ENCODE data around the gene BHLHA15.

The BHLHA15 gene

DNA sequence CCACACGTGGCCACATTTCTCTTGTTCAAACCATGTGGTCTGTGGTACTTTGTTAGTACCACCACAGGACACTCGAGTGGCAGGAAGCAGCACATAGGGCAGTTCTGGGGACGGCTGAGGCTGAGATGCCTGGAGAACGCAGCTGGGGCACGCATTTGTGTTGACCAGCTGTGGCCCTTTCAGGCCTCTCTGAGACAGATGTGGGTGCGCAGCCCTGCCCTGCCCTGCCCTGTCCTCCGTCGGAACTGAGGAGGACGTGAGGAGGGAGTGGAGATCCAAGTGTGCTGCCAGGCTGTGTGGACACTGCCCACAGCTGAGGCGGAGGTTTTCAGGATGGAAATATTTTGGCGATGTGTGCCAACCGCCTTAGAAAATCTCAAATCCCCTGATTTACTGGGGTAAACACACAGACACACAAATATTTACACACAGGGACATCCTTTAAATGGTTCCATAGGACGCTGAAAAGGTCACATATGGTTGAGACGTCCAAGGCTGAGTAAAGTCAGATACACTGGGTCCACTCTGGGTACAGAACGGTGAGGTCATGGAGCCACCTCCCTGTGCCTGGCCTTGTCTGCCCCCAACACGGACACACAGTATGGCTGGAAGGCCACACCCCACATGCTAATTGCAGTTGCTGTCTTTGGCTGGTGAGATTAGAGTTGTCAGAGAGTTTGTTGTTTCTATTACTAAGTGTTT lies 14.8 kb downstream of the BHLHA15 start:
- DNase-seq (ENCODE audit: low read depth), result no peak

DNA sequence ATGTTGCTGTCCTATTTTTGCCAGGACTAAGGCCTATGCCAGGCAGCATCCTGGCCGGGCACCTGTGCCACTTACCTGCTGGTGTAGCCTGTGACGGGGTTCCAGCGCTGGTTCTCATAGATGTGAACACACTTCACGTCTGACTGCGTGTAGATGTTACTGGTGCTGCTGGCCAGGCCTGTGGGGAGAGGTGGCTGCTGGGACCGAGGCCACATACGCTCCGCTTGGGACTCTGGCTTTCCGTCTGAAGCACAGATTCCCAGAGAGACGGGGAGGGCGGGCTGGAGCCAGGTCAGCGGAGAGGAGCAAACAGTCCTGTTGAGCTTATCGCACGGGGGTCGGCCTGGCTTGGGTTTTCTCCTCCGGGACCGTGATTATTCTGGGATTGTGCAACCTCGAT lies 16.7 kb downstream of the BHLHA15 start:
- no peak for DNase-seq (ENCODE audit: low read depth)

DNA sequence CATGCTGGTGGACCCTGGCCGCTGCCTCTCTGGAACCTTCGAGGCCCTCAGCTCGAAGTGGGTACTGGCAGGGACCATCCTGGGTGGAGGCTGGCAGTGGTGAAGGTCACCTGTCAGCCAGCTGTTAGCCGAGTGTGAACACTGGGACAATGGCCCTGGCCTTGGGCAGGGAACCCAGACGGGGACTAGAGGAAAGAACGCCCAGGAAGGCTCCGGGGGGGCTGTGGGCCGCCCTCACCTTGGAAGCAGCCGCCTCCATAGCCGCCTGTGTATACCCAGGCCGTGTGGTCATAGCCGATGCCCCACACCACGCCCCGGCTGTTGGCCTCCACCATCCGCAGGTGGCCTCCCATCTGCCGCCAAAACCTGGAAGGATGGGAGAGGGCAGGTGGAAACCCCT lies 17.6 kb downstream of the BHLHA15 start:
- no peak for DNase-seq (ENCODE audit: low read depth)

DNA sequence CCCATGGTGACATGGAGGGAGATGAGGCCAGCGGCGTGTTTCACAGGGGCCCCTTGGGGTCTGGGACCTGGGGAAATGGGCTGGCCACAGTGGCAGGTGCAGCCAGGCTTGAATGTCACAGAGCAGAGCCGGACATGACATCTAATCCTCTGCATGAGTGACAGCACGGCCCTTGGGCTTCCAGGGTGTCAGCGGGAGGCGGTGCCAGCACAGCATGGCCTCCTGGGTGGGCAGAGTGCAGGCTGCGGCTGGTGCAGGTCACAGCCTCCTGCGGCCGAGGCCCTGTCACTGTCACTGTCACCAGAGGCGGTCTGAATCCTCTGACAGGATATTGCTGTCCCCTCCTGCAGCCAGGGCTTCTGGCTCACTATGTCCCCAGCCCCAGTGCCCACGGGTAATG lies 18.2 kb downstream of the BHLHA15 start:
- DNase-seq (ENCODE audit: low read depth), result no peak

DNA sequence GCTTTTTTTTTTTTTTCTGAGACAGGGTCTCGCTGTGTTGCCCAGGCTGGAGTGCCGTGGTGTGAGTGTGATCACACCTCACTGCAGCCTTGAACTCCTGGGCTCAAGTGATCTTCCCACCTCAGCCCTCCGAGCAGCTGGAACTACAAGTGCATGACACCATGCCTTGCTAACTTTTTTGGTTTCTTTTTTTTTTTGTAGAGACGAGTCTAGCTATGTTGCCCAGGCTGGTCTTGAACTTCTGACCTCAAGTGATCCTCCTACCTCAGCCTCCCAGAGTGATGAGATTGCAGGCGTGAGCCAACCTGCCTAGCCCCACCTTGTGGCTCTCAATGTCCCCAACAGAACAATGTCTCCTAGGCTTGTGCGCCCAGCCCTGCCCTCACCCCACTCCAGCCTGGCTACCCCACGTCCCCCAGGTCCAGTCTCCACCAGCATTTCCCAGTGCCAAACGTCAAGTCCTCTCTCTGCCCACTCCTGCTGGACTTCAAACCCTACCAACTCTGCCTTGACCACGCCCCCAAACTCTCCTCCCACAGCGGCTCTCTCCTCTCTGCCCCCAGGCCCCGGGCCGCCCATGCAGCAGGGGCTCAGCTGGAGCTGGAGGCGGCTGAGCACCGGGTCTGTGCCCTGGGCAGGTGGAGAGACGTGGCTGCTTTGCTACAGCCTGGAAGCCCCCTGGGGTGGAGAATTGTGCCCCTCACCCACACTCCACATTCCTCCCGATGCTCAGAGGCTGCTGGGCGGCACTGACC lies 18.9 kb downstream of the BHLHA15 start:
- DNase-seq (ENCODE audit: low read depth), result no peak

DNA sequence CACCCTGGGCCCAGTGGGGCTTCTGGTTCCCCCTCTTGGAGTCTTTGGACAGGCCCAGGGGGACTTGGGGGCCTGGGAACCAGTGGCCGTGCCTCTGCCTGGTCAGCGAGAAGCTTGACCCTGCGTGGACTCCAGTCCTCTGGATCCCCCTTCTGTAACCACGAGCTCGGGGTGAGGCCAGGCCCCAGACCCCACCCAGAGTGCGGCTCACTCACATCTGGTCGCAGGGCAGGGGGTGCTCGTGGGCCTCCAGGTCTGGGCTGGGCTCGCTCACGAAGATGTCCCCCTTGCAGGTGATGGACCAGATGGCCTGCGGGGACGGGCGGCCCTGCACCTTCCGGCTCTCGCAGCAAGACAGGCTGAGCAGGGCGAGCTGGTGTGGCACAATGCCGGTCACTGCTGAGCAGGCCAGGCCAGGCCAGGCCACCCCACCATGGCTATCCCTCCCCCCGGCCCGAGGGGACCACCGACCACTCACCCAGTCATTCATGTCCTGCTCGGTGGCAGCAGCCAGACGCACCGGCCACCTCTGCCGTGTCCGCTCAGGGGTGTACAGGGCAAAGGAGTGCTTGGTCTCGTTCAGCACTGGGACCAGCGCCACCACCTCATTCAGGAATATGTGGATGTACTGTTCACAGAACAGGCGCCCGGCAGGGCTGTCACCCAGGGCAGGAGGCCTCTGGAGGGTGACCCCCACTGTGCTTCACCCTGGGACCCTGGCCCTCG lies 19.7 kb downstream of the BHLHA15 start:
- no peak for DNase-seq (ENCODE audit: low read depth)

DNA sequence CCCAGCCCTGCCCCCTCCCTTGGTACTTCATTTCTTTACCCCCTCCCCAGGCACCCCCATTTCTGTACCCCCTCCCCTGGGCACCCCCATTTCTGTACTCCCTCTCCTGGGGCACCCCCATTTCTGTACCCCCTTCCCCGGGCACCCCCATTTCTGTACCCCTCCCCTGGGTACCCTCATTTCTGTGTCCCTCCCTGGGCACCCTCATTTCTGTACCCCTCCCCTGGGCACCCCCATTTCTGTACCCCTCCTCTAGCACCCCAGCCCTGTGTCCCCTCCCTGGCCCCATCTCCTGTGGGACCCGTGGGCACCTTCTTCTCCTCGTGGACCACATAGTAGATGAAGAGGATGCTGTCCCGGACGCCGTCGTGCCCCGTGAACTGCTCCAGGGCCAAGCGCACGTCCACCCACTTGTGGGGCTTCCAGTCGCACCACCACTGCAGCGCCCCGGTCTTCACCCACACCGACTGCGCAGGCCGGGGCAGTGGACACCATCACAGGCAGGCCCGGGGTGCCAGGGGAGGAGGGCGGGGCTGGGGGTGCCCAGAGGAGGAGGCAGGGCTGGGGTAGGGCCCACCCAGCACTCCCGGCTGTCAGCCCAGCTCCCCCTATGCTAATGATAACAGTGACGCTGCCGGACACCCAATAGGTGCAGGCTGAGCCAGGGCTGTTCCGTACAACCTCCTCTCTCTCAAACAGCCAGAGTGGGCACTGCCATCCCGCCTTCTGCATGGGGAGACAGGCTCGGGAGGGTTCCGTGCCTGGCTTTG lies 20.4 kb downstream of the BHLHA15 start:
- no peak for DNase-seq (ENCODE audit: low read depth)

DNA sequence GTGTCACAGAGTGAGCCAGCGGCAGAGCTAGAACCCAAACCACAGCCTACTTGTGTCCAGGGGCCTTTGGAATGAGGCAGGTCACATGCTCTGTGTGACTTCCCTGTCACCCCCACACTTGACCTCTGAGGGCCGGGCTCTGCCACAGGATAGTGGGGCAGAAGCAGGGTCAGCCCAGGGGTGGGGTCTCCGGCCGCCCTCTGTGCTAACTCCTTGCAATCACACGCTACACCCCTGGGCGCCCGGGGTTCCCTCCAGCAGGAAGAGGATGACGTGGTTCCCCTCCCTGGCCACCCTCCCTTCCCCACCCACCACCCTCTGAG lies 21.0 kb downstream of the BHLHA15 start:
- no peak for DNase-seq (ENCODE audit: low read depth)

DNA sequence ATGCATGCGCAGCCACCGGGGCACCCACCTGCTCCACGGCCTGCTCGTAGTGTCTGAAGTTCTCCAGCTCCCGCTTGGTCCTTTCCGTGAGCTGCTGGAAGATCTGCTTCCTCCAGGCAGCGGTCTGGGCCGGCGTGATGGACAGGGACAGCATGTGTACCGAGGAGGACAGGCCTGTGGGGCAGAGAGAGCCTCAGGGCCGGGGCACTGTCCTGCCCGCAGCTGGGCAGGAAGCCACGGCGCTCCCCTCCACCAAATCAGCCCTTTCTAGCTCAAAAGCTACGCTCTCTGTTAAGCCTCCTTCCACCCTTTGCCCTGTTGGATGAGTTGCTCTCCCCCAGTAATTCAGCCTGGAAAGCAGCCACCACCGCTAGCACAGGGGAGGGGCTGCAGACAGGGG lies 21.6 kb downstream of the BHLHA15 start:
- DNase-seq (ENCODE audit: low read depth), result no peak

DNA sequence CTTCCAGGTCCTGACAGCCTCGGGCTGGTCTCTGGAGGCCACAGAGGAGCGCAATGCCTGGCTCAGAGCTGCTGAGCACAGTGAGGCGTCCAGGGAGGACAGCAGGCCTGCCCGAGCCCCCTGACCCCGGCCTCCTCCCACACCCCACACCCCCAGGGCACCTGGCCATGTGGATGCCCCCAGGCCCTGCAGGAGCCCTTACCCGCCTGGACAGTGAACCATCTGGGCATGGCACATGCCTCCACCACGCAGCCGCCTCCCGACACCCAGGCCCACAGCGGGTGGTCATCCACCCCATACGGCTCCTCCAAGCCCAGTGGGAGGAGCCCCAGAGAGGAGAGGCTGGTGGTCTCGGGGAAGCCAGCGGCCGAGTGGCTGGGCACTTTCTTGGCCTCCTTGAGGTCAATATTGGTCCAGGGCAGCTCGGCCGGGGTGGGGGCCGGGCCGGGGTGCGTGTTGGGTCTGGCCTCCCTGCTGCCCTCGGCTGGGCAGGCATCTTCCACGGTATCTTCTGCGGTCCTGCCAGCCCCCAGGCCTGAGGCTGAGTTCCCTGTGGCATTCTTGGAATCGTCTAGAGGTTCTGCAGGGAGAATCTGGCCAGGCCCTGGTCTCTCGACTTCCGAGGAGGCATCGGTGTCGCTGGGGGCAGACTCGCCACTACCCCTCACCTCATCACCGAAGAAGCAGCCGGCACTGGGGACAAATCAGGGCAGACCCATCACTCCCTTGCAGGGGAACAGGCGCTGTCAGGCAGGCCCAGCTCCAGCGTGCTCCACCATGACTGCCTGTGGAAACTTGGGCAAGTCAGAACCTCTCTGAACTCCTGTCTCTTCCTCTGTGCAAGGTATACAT lies 22.2 kb downstream of the BHLHA15 start:
- no peak for DNase-seq (ENCODE audit: low read depth)

DNA sequence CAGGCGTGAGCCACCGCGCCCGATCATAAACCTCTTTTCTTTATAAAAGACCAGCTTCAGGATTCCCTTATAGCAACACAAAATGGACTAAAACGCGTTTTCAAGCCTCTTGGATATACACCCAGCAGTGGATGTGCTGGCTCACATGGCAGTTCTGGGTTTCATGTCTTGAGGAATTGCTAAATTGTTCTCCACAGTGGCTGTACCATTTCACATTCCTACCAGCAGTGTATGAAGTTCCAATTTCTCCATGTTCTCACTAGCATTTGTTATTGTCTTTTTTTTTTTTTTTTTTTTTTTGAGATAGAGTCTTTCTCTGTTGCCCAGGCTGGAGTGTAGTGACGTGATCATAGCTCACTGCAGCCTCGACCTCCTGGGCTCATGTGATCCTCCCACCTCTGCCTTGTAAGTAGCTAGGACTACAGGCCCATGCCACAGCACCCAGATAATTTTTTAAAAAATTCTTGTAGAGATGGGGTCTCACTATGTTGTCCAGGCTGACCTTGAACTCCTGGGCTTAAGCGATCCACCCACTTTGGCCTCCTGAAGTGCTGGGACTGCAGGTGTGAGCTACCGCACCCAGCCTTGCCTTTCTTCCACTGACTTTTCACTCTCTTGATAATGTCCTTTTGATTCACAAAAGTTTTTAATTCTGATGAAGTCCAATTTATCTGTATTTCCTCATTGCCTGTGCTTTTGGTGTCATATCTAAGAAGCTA lies 23.3 kb downstream of the BHLHA15 start:
- no peak for DNase-seq (ENCODE audit: low read depth)

DNA sequence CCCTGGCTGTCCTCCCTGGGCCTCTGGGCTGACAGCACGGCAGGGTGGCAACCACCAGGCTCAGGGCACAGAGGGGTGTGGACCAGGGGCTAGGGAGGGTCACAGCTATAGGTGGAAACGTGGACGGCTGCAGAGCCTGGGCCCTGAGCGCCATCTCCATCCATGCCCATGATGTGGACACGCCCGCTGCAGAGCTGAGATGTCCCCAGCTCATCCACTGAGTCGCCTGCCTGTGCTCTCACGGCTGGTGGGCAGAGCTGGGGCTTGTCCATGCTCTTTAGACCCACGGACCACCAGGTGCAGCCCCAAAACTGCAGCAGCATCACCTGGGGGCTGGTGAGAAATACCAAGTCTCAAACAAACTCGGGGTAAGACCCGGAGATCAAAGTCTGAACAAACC lies 24.7 kb downstream of the BHLHA15 start:
- no peak for DNase-seq (ENCODE audit: low read depth)

DNA sequence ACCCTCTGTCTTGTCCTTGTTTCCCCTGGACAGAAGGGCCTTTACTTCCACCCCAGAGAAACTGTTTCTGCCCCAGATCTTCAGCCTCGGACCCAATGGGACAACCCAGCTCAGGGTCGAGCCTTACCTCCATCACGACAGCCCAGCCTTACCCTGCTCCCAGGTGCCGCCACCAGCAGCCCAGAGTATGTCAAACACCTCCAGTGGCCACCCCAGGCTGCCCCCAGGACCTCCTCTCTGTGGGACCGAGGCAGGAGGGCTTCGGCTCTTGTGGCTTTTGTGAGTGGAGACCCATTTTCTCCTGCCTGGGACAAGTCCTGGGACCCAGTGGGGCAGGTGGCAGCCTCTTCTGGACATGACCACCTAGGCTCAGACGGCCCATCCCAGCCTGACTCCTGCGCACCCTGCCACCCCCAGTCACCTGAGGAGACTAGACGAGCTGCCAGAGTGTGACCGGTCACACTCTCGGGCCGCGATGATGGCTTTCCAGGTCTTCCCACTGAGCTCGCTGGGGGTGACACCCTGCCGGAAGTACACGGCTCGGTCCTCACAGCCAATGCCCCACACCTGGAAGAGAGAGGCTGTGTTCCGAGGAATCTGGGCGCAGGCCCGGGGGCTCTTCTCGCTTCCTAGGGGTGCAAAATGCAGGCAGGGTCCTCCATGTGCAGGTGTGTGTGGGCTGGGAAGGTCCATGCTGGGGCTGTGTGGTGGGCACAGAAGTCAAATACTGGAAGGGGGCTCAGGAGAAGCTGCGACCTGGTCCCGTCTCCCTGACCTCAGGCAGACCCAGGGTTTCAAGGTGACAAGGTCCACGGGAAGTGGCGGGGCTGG lies 25.3 kb downstream of the BHLHA15 start:
- no peak for DNase-seq (ENCODE audit: low read depth)

DNA sequence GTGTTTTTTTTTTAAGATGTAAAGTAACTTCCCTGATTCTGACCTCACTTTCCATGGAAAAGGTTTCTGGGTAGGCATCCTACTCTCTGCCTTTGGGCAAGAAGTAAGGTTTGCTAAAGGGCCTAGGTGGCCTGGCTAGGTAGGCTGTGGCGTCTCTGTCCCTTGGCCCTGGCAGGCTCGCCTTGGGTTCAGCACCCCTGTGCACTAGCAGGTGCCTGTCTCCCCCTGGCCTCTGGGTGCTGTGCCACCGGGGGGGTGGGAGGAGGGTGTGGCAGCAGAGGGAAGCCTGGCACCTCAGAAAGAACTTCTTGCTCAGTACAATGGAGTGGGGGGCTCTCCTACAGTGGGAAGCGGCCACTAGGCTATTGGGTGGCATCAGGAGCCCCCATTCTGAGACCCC lies 26.8 kb downstream of the BHLHA15 start:
- DNase-seq (ENCODE audit: low read depth), result no peak

DNA sequence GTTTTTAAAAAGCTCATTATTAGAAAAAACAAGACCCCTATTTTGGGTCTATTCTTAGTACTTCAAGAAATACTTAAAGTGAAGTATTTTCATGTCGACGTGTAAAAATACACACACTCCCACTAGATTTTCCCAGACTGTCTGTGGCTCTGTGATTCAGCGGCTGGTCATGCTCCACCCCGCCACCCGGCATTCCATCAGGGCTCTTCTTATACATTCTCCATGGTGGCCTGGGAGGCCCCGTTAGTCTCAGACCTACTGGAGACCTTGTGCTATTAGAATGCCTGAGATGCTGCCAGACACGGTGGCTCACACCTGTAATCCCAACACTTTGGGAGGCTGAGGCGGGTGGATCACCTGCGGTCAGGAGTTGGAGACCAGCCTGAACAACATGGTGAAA lies 27.7 kb downstream of the BHLHA15 start:
- DNase-seq (ENCODE audit: low read depth), result no peak

DNA sequence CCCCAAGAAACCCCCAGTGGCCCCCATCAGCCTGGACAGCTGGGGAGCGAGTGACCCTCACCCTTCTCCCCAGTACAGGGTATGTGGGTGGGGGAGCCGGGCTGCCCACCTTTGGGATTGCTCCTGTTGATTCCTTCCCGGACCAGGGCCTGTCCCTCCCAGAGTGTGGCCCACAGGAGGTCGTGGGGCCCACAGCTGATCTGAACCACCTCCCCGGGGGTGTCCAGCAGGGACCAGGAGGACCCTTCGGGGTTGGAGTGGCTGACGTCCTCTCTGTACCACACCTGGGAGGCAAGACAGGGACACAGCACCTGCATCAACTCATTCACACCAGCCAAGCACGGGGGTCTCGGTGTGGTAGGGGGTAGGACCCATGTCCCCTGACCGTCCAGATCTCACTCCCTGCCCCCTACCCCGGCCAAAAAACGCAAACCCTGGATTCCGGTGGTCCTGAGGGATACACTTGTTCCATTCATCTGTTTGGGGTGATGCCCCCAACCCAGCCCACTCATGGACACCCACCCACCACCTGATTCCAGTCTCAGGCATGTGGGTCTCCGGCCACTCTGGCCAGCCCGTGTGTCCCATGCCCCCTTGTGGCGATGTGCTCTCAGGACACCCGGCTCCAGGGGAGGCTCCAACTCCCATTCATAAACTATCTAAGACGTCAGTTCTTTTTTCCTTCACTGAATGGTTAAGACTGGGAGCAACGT lies 29.9 kb downstream of the BHLHA15 start:
- no peak for DNase-seq (ENCODE audit: low read depth)

DNA sequence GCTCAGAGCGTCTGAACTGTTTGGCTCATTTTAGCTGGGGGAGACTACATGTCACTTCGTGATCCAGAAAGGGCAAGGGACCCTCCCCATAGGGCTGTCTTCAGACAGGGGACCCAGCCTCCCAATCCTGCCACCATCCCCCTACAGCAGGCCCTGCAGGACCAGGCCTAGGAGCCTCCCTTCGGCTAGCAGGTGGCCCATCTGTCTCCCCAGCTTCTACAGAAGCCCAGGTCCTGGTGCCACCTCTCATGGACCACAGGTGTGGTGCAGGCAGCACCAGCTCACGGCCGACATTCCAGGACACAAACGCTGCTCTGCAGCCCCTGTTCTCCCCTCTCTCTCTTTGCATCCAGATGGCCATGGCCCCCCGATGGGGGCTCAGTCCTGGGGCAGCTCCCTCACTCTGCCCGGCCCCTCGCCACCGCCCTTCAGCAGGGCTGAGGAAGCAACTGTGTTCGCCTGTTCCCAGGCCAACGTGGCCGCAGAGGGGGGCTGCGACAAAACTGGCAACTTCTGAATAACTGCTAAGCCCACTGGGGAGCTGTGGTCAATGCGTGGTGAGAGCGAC lies 30.5 kb downstream of the BHLHA15 start:
- no peak for DNase-seq (ENCODE audit: low read depth)

DNA sequence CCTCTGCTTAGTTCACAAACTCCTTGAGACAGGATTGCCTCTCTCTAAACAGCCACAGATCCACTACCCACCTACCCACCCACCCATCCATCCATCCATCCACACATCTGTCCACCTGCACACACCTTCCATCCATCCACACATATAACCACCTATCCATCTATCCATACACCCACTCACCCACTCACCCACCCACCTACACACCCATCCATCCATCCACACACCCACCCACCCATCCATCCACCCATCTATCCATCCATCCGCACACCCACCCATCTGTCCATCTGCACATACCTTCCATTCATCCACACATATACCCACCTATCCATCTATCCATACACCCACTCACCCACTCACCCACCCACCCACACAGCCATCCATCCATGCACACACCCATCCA lies 31.1 kb downstream of the BHLHA15 start:
- DNase-seq (ENCODE audit: low read depth), result no peak

DNA sequence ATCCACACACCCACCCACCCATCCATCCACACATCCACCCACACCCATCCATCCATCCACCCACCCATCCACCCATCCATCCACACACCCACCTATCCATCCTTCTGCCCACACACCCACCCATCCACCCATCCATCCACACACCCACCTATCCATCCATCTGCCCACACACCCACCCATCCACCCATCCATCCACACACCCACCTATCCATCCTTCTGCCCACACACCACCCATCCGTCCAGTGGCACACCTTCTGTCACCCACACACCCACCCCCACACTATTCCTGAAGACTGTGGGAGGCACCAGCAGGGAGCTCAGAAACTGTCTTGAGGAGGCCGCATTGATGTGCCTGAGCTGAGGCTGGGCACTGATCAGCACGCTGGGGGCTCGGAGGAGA lies 31.7 kb downstream of the BHLHA15 start:
- DNase-seq (ENCODE audit: low read depth), result no peak
